Central memory CD4-positive, alpha-beta T cell (primary cell): ENCODE measurements around the gene CAMK1G.
A peak's percentile ranks its signal among the peaks of the same experiment; 100 is the strongest.

Source experiments
- DNase-seq: peaks from one replicate; pipeline ENCODE4 v3.0.0; 2022

The CAMK1G gene

DNA sequence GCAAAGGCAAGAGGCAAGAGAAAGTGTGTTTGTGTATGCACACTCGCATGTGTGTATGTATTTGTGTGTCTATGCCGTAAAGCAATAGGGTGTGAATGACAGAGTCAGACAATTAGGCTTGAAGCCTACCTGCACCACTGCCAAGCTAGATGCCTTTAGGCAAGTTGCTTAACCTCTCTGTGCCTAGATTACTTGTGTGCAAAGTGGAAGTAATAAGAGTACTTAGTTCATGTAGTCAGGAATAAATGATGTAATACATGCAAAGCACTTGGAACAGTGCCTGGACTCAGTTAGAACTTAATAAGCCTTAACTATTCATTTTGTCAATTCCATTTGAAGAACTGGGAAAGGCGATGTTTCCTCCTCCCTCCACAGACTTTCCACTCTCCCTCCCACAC is 37.0 kb downstream of the CAMK1G start:
- DNase-seq: no peak

- no peak for DNase-seq
These were observed 37.8 kb downstream of the CAMK1G start for GRCh38 chr1:209621286-209621685.

- no peak for DNase-seq
These were observed 38.5 kb downstream of the CAMK1G start for GRCh38 chr1:209621741-209622655.

- DNase-seq: no peak
These were observed 39.6 kb downstream of the CAMK1G start for GRCh38 chr1:209622841-209623829.

- DNase-seq: no peak
These were observed 41.3 kb downstream of the CAMK1G start for GRCh38 chr1:209624558-209625549.

GRCh38 chr1:209625791-209626285 is 42.3 kb downstream of the CAMK1G start:
- no peak for DNase-seq

GRCh38 chr1:209626346-209627026 is 43.0 kb downstream of the CAMK1G start:
- DNase-seq: no peak

DNA sequence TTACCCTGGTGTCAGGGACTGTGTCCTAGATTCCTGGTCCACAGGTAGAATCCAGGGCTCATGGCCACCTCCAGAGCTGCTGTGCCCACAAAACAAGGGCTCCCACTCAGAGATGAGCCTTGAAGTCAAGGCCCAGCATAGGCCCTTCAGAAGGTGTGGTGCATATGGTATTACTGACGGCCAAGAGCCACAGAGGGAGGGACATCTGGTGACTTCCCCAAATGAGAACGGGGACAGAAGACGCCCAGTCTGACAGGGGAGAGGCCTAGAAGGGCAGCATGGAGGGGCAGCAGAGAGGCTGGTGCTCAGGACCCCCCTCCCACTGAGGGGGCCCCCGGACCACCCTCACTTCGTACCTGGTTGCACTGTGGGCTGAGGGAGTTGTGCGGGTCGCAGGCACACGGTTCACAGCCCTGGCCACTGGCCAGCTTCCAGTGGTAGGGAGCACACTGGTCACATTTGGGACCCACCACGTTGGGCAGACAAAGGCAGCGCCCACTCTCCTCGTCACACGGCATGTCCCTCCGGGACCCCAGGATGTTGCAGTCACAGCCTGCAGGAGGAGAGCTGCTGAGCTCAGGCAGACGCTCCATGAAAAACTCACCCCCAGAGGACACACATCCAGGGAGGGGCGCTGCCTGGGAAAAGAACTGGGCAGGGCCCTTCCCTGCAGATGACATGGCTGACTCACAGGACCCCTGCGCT is 43.7 kb downstream of the CAMK1G start:
- no peak for DNase-seq

GRCh38 chr1:209627732-209628196 is 44.2 kb downstream of the CAMK1G start:
- DNase-seq: peak; percentile 55

DNA sequence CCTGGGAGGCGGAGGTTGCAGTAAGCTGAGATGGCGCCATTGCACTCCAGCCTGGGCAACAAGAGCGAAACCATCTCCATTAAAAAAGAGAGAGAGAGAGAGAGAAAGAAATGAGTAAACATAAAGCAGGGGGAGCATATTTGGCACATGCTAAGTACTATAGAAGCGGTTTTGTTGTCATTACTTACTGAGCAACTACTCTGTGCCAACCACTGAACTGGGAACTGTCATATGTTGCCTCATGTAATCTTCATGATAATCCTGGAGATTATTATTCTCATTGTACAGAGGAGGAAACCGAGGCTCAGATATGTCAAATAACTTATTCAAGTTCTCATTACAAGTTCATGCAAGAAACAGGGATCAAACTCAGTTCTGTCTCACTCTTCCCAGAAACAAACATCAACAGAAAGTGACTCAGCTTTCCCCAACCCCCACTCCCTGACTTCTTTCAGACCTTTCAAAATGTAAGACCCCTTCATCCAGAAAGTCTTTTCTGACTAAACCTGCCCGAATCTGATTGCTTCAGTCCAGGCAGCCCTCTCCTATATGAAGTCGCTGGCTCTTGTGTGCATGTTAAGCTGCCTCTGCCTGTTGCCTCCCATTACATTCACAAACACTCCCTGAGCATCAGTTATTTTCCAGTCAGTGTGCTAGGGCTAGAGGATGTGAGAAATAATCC is 45.2 kb downstream of the CAMK1G start:
- DNase-seq: no peak

GRCh38 chr1:209629621-209630382 is 46.3 kb downstream of the CAMK1G start:
- no peak for DNase-seq

DNA sequence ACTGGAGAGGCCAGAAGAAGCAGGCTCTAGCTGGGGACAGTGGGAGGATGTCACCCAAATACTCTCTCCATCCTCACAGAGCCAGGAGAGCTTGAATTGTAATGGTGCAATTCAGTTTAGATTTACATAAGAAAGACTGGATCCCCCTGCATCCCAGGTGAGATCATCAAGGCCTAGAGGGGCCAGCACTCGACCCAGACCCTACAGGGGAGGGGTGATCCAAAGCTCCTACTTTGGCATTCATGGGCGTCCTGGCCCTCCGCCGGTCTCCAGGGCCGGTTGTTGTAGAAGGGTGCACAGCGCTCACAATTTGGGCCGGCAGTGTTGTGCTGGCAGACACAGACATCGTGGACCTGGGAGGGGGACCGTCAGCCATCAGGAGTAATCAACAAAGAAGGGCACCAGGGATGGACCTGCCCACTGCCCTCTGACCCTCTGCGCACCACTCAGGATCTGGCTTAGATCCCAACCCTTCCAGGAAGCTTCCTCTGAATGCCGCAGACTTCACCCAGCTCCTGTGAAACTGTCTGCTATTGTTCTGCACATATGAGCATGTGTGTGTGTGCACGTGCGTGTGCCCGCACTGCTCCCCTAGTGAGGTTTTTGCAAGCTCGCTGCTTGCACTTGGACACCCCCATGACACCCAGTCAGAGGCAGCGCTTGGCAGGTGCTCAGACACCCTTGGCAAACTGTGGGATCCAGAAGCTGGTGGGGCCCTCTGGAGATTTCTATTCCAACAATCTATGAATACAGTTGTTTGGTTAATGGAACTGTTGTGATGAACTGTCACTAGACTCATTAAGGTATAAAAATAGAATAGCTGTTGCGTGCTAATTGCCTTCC is 47.1 kb downstream of the CAMK1G start:
- DNase-seq: no peak

DNA sequence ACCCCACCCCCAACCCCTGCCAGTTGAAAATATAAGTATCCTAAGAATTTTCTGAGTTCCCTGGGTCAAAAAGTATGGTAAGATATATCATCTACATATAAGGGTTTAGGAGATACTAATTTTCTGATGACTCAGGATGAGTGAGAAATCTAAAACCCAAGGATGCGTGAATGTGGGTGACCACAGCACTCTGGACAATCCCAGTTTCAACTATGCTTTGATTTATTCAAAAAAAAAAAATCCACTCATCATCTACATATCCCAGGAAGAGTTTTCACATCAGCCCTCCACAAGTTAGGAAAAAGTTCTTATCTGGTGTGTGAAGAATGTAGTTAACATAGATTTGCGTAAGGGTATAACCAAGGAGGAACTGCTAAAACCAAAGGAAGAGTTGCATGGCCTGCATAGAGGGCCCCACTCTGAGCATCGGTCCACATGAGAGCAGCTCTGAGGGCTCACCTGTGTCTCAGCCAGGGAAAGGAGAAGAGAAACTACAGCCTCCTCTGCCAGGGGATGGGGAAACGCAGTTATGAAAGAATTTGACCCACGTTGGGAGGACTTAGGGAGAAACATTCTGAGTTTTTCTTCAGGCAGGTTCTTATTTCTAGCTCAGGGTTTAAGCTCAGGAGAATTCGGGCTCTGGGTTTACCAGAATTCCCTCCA is 50.0 kb downstream of the CAMK1G start:
- DNase-seq: no peak

- DNase-seq: no peak
These were observed 50.7 kb downstream of the CAMK1G start for GRCh38 chr1:209634005-209634737.

- no peak for DNase-seq
These were observed 52.3 kb downstream of the CAMK1G start for GRCh38 chr1:209635850-209636249.

DNA sequence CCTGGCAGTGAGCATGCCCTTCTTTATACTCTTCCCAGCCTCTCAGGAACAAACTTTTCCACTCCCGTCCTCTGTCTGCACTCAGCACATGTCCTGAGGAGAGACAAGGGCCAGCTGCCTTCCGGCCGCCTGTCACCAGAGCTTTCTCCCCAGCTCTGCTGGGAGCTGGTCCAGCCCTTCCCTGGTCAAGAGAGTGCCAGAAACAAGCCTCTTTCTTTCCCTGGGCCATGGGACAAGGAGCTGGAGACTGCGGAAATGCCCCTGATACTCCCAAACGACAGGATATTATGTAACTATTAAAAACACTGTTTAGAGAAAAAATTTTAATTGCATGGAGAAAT is 58.3 kb downstream of the CAMK1G start:
- DNase-seq: no peak

- DNase-seq: no peak
These were observed 59.3 kb downstream of the CAMK1G start for GRCh38 chr1:209642816-209643215.
